ENCODE measurements around the gene ECE2. TPM values are rescaled to one million over a fixed set of nuclear protein-coding genes. Genes with fewer than 3 reads are reported as not detected.

ECE2 gene
- total RNA-seq, 2 experiments from 2014 or later = not detected

GRCh38 chr3:184275381-184275701 is 481 bp upstream of the ECE2 start:
- Histone ChIP-seq H3K9me2 (ENCODE audit: insufficient read depth, low read length) (no peaks in the 10 kb centered on the region), H3K4me2 (ENCODE audit: low read length) (no peak overlapping the region), H3K27ac (ENCODE audit: low read depth, low read length, poor library complexity, severe bottlenecking) (no peak overlapping the region), H2AFZ (ENCODE audit: low read length) (no peak overlapping the region), H3K36me3 (ENCODE audit: insufficient read depth, low read length) (no peaks in the 10 kb centered on the region), H3K79me2 (ENCODE audit: insufficient read depth, low read depth, low read length) (no peaks in the 10 kb centered on the region), H3K4me3 (ENCODE audit: low read depth, low read length, poor library complexity, severe bottlenecking) (no peak overlapping the region), H3K9me3 (ENCODE audit: low read length) (no peaks in the 10 kb centered on the region), H4K20me1 (ENCODE audit: insufficient read depth, low read length) (no peaks in the 10 kb centered on the region), H3K4me1 (ENCODE audit: insufficient read depth, low read length, poor library complexity, severe bottlenecking) (no peaks in the 10 kb centered on the region)
- POLR2A ChIA-PET = no interaction called here
- no peak for TF ChIP-seq EZH2phosphoT487 (IDR thresholded peaks at IDR 0.05; ENCODE audit: borderline replicate concordance, low read depth, low read length)
- no peak for TF ChIP-seq CTCF (conservative IDR thresholded peaks at IDR 0.05; ENCODE audit: low read length)
- intact Hi-C loops (cut with micrococcal nuclease; ENCODE audit: unreplicated experiment) = no loop called here
- DNase-seq (ENCODE audit: low spot score) = no peak
- CTCF ChIA-PET (ENCODE audit: unreplicated experiment) = no interaction called here
- BruUV-seq (replicated peaks) = no TSS peak

GRCh38 chr3:184277366-184277765 is 1.5 kb downstream of the ECE2 start:
- H4K20me1 ChIP-seq (ENCODE audit: insufficient read depth, low read length) = no peaks in the 10 kb centered on the region
- H3K4me3 ChIP-seq (ENCODE audit: low read depth, low read length, poor library complexity, severe bottlenecking) = no peak overlapping the region
- no peaks in the 10 kb centered on the region for H3K36me3 ChIP-seq (ENCODE audit: insufficient read depth, low read length)
- CTCF ChIA-PET (ENCODE audit: unreplicated experiment) = no interaction called here
- H3K79me2 ChIP-seq (ENCODE audit: insufficient read depth, low read depth, low read length) = no peaks in the 10 kb centered on the region
- no peak overlapping the region for H2AFZ ChIP-seq (ENCODE audit: low read length)
- no TSS peak for BruUV-seq (replicated peaks)
- H3K9me3 ChIP-seq (ENCODE audit: low read length) = no peaks in the 10 kb centered on the region
- intact Hi-C loops (cut with micrococcal nuclease; ENCODE audit: unreplicated experiment) = no loop called here
- H3K27ac ChIP-seq (ENCODE audit: low read depth, low read length, poor library complexity, severe bottlenecking) = no peak overlapping the region
- no peaks in the 10 kb centered on the region for H3K4me1 ChIP-seq (ENCODE audit: insufficient read depth, low read length, poor library complexity, severe bottlenecking)
- TF ChIP-seq CTCF (conservative IDR thresholded peaks at IDR 0.05; ENCODE audit: low read length) (no peak), EZH2phosphoT487 (IDR thresholded peaks at IDR 0.05; ENCODE audit: borderline replicate concordance, low read depth, low read length) (no peak)
- no peak overlapping the region for H3K4me2 ChIP-seq (ENCODE audit: low read length)
- no peak for DNase-seq (ENCODE audit: low spot score)
- no peaks in the 10 kb centered on the region for H3K9me2 ChIP-seq (ENCODE audit: insufficient read depth, low read length)
- POLR2A ChIA-PET = no interaction called here

DNA sequence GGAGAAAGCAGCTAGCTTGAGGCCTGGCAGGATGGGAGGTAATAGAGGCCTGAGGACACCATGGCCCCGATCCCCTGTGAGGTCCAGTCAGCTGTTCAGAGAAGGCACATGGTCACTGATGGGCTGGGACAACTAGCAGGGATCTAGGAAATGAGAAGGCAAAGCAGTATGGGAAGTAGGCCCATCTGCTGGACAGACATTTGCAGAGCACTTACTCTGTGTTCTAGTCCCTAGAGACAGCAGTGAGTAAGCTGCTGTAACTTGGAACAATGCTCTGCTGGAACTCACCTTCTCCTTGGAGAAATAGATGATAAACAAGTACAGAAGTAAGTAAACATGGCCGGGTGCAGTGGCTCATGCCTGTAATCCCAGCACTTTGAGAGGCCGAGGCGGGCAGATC is 7.1 kb downstream of the ECE2 start:
- ChIA-PET POLR2A (no interaction called here), CTCF (ENCODE audit: unreplicated experiment) (no interaction called here)
- no peak for DNase-seq (ENCODE audit: low spot score)
- H3K4me1 ChIP-seq (ENCODE audit: insufficient read depth, low read length, poor library complexity, severe bottlenecking) = no peaks in the 10 kb centered on the region
- BruUV-seq (replicated peaks) = no TSS peak
- H2AFZ ChIP-seq (ENCODE audit: low read length) = no peak overlapping the region
- H3K9me3 ChIP-seq (ENCODE audit: low read length) = no peaks in the 10 kb centered on the region
- TF ChIP-seq EZH2phosphoT487 (IDR thresholded peaks at IDR 0.05; ENCODE audit: borderline replicate concordance, low read depth, low read length) (no peak), CTCF (conservative IDR thresholded peaks at IDR 0.05; ENCODE audit: low read length) (no peak)
- no peaks in the 10 kb centered on the region for H3K79me2 ChIP-seq (ENCODE audit: insufficient read depth, low read depth, low read length)
- H3K4me2 ChIP-seq (ENCODE audit: low read length) = no peak overlapping the region
- intact Hi-C loops (cut with micrococcal nuclease; ENCODE audit: unreplicated experiment) = no loop called here
- no peaks in the 10 kb centered on the region for H3K36me3 ChIP-seq (ENCODE audit: insufficient read depth, low read length)
- no peaks in the 10 kb centered on the region for H3K9me2 ChIP-seq (ENCODE audit: insufficient read depth, low read length)
- H3K4me3 ChIP-seq (ENCODE audit: low read depth, low read length, poor library complexity, severe bottlenecking) = no peak overlapping the region
- no peaks in the 10 kb centered on the region for H4K20me1 ChIP-seq (ENCODE audit: insufficient read depth, low read length)
- H3K27ac ChIP-seq (ENCODE audit: low read depth, low read length, poor library complexity, severe bottlenecking) = no peak overlapping the region

Measured in OCI-LY7 (cell line).